GM12873 (cell line): ENCODE results near the gene RHBDF2.

ENCODE experiments used
- CTCF ChIP-seq: IDR thresholded peaks from 2 replicates; pipeline ENCODE4 v1.5.1; 2012; ENCODE audit warnings: low read depth, mild to moderate bottlenecking, moderate library complexity, low read length, control low read depth; ENCODE audit not compliant: insufficient read depth; ENCODE audit errors: missing control alignments

Gene RHBDF2

GRCh38 chr17:76442341-76443338, 58.6 kb downstream of the RHBDF2 start:
- TF ChIP-seq CTCF, result no peak

- no peak for TF ChIP-seq CTCF
These were observed 59.4 kb downstream of the RHBDF2 start for GRCh38 chr17:76441686-76442340.

GRCh38 chr17:76440751-76441362, 60.4 kb downstream of the RHBDF2 start:
- TF ChIP-seq CTCF, result no peak

GRCh38 chr17:76439314-76439928, 61.8 kb downstream of the RHBDF2 start:
- TF ChIP-seq CTCF, result no peak

GRCh38 chr17:76438906-76439305, 62.3 kb downstream of the RHBDF2 start:
- no peak for TF ChIP-seq CTCF

- TF ChIP-seq CTCF, result no peak
These were observed 63.5 kb downstream of the RHBDF2 start for GRCh38 chr17:76437467-76438402.
